BJ (cell line): ENCODE data around the gene RBMS1. TPM values are rescaled to one million over a fixed set of nuclear protein-coding genes. Genes with fewer than 3 reads are reported as not detected.

ENCODE experiments used
- CTCF ChIA-PET: fragments of 350-600 bp; formaldehyde crosslinking; extraction: SDS; loops from one replicate; lab custom pipeline; 2021; ENCODE audit warnings: antibody characterized with exemption, inconsistent platforms; lab: Yijun Ruan, JAX
- POLR2A ChIA-PET: fragments of 300-600 bp; sonication (Branson Sonifier 250); formaldehyde crosslinking; extraction: SDS; loops from one replicate; lab custom pipeline; 2021; ENCODE audit warnings: antibody characterized with exemption; lab: Charles Lee
- DNase-seq: peaks from one replicate; pipeline ENCODE4 v3.0.0-alpha.2; 2011; ENCODE audit warnings: low read depth
- H3K27me3 ChIP-seq: 2 replicates; pipeline ENCODE4 v1.6.0; 2011; ENCODE audit warnings: low read length; ENCODE audit not compliant: control insufficient read depth, insufficient read depth
- H3K36me3 ChIP-seq: 2 replicates; pipeline ENCODE4 v1.5.1; 2011; ENCODE audit warnings: low read length; ENCODE audit not compliant: control insufficient read depth, insufficient read depth
- H3K4me3 ChIP-seq: 2 replicates; pipeline ENCODE4 v1.5.1; 2011; ENCODE audit warnings: low read depth, mild to moderate bottlenecking, control low read depth, low read length
- polyA plus RNA-seq: library from polyadenylated mRNA; depleted of rRNA; stranded (reverse); fragments of >200 nt; gene quantifications from 2 replicates; pipeline ENCODE4 v1.2.3, GENCODE V29; 2011
- TF ChIP-seq, protein P1 (sequence below): IDR thresholded peaks from 2 replicates; pipeline ENCODE4 v1.5.1; 2011; ENCODE audit warnings: low read depth, mild to moderate bottlenecking, control low read depth, inconsistent platforms, low read length, moderate library complexity; ENCODE audit not compliant: insufficient read depth

The RBMS1 gene
- polyA plus RNA-seq, 1 experiment: 80.1 TPM

DNA sequence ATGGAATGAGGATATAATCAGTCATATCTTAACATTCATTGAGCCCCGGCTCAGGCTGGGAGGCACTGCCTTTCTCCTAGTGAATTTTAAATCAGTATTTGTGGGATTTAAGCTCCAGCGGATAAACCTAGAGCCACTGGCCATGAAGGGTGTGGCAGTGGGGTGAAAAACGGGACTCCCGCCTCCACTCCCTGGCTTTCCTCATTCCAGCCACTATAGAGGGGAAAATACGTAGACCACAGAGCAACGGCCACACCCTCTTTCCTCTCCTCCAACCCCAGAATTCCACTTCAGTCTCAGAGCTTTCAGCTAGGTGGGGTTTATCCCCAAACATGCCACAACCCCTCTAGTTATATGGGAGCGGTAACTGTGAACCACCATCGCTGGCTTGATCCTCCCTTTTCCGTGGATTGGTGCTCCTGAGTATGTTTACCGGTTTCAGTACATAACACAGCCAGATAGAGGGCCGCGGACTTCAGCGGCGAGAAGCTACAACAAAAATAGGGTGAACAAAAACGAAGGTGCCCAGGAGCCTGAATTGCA is 223.0 kb downstream of the RBMS1 start:
- DNase-seq: no peak
- Histone ChIP-seq H3K27me3 (no peaks in the 10 kb centered on the region), H3K4me3 (peak overlapping the region; percentile 39), H3K36me3 (peaks cover 5% of the 10 kb centered on the region)
- ChIA-PET CTCF (interaction anchor here (0.5 to 4.6 kb wide), 21 partner anchors 10 to 793 kb away, joined by 3 to 24 read pairs (median 5); no protein-coding TSS in a partner anchor), POLR2A (interaction anchor here (0.9 kb wide), 1 partner anchor 9 kb away, joined by 4 read pairs; no protein-coding TSS in a partner anchor)
- TF ChIP-seq, protein P1, sequence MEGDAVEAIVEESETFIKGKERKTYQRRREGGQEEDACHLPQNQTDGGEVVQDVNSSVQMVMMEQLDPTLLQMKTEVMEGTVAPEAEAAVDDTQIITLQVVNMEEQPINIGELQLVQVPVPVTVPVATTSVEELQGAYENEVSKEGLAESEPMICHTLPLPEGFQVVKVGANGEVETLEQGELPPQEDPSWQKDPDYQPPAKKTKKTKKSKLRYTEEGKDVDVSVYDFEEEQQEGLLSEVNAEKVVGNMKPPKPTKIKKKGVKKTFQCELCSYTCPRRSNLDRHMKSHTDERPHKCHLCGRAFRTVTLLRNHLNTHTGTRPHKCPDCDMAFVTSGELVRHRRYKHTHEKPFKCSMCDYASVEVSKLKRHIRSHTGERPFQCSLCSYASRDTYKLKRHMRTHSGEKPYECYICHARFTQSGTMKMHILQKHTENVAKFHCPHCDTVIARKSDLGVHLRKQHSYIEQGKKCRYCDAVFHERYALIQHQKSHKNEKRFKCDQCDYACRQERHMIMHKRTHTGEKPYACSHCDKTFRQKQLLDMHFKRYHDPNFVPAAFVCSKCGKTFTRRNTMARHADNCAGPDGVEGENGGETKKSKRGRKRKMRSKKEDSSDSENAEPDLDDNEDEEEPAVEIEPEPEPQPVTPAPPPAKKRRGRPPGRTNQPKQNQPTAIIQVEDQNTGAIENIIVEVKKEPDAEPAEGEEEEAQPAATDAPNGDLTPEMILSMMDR: peak; percentile 17; the same call in 1 of the 2 replicates

DNA sequence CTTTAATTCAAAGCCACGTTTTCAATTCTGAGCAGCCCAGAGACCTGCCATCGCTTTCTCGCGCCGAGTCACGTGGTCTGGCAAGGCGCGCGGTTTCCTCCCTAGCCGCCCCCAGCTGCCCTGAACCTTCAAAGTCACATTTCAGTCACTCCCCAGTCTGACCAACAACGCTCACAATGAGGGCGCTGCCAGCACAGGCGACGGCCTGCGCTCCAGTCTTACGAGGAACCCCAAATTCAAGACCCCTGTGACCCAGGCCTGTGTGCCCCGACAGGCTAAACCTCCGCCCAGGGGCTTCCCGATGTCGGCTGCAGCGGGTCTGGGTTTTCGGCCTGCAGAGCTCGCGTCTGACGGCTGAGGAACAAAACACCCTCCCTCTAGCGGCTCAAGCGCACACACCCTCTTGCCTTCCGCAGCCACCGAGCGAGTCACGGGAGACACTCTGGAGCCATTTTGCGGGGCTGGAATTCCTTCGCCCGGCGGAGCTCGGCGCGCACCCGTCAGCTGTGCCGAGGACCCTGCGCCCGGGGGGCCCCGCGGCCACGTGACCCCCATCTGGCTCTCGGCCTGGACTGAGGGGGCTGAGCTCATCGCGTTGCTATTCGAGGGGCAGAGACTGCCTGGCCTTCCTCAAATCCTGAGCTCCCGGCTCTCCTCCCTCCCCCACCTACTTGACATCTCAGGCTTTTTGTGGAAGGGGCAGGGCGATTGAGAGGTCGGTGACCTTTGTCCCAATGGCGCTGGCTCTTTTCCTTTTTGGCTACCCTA is 223.6 kb downstream of the RBMS1 start:
- DNase-seq: peak; percentile 74
- POLR2A ChIA-PET: no interaction called here

DNA sequence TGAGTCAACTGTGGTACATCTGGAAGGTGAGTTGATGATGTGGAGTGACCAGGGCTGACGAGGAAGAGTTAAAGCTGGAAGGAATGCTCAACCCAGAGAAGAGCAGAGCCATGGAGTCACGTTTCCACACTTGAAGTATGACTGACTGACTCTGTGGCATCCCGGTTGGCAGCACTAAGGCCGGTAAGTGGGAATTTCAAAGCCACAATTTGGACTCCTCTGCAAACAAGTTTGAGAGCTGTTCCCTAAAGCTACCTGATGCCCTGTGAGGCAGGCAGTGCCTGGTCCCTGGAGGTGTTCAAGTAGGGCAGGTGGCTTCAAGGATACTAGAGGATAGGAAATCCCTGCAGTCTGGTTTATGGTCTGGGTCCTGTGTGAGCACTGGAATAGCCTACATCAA is 224.2 kb downstream of the RBMS1 start:
- H3K4me3 ChIP-seq: no peak overlapping the region
- POLR2A ChIA-PET: no interaction called here

More for the DNA sequence above, 223.6 kb downstream of the RBMS1 start:
- TF ChIP-seq, protein P1: peak; percentile 78
- Histone ChIP-seq H3K36me3 (peaks cover 5% of the 10 kb centered on the region), H3K27me3 (no peaks in the 10 kb centered on the region), H3K4me3 (peak overlapping the region; percentile 39)
- CTCF ChIA-PET: interaction anchor here (0.5 to 3.6 kb wide), 21 partner anchors 10 to 794 kb away, joined by 3 to 24 read pairs (median 4); no protein-coding TSS in a partner anchor

DNA sequence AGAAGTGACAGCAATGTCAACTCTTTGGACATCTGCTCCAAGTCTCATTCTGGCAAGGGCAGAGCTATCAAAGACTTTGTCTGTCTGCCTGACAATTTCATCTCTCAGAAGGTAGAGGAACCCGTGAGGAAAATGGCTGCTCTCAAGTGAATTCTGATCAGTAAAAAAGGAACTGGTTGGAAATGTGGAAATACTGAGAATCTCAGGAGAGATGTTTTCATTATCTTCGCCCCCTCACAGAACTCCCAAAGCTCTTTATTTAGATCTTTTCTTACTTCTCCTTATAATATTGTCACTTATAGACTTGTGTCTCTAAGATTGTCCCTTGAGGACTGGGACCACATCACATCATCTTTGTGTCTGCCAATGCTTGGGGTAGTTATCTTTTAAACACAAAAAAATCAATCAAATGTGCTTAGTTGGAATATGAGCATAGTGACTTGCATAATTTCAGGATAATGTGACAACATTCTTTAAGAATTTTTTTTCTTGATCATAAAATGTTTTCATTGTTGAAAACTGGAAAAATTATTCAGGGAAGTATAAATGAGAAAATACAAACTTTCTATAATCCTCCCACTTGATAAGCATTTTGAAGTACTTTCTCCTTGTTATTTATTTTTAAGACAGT is 225.3 kb downstream of the RBMS1 start:
- ChIA-PET CTCF (no interaction called here), POLR2A (no interaction called here)
- Histone ChIP-seq H3K36me3 (peaks cover 4% of the 10 kb centered on the region; the same call in 1 of the 2 replicates), H3K4me3 (no peak overlapping the region), H3K27me3 (no peaks in the 10 kb centered on the region)
- TF ChIP-seq, protein P1: no peak
- no peak for DNase-seq

More for the DNA sequence above, 224.2 kb downstream of the RBMS1 start:
- Histone ChIP-seq H3K36me3 (peaks cover 4% of the 10 kb centered on the region; the same call in 1 of the 2 replicates), H3K27me3 (no peaks in the 10 kb centered on the region)
- CTCF ChIA-PET: interaction anchor here (0.8 to 3.6 kb wide), 14 partner anchors 9 to 735 kb away, joined by 3 to 24 read pairs (median 6); no protein-coding TSS in a partner anchor
- TF ChIP-seq, protein P1: no peak
- DNase-seq: no peak

DNA sequence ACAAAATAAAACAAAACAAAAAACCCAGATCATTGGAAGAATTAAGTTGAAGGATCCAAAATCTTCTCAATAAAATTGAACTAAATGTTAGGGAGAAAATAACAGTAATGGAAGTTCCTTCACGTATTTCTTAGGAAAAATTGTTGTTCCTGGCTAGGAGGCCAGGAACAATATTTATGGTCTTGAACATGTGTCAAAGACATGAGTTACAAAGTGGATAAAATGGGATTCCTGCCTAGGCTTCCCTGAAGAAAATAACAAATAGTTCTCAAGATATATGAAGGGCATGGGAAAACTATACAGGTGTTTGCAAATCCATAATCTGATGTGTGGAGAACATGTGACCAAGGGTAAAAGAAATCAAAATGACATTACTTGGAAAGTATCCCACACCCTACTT is 225.9 kb downstream of the RBMS1 start:
- no peaks in the 10 kb centered on the region for H3K27me3 ChIP-seq
- TF ChIP-seq, protein P1: no peak
- CTCF ChIA-PET: no interaction called here
- POLR2A ChIA-PET: no interaction called here
- H3K36me3 ChIP-seq: peaks cover 4% of the 10 kb centered on the region; the same call in 1 of the 2 replicates
- H3K4me3 ChIP-seq: no peak overlapping the region
- no peak for DNase-seq
